IMR-90 (cell line): ENCODE measurements around the gene ZNF503. TPM values are rescaled to one million over a fixed set of nuclear protein-coding genes. Genes with fewer than 3 reads are reported as not detected.

Source experiments
- ATAC-seq: fragments of 200-7000 bp; cut with Tn5 transposase; 2 replicates; pipeline ENCODE4 v1.9.1; 2020; ENCODE audit warnings: low read depth, mild to moderate bottlenecking, moderate library complexity
- BruUV-seq: library from RNA; stranded (reverse); fragments of 400-500 nt; replicated peaks from 2 replicates; lab custom pipeline; 2021; lab: Mats Ljungman, UMichigan
- CTCF ChIA-PET: fragments of 300-600 bp; formaldehyde crosslinking; extraction: SDS; loops from one replicate; lab custom pipeline; 2021; ENCODE audit warnings: antibody characterized with exemption; lab: Yijun Ruan, JAX
- POLR2A ChIA-PET: fragments of 300-600 bp; sonication (Branson Sonifier 250); formaldehyde crosslinking; loops from one replicate; lab custom pipeline; 2022; ENCODE audit warnings: antibody characterized with exemption; ENCODE audit not compliant: unreplicated experiment; lab: Charles Lee
- DNase-seq: peaks from one replicate; pipeline ENCODE4 v3.0.0; 2013
- H2AFZ ChIP-seq: replicated peaks from 2 replicates; pipeline ENCODE3; 2013; ENCODE audit warnings: low read length, mild to moderate bottlenecking; ENCODE audit not compliant: poor library complexity
- H2AK5ac ChIP-seq: 2 replicates; pipeline ENCODE4 v1.6.1; 2013; ENCODE audit warnings: low read depth, low read length, inconsistent platforms
- H2AK9ac ChIP-seq: replicated peaks from 2 replicates; pipeline ENCODE3; 2013; ENCODE audit warnings: mild to moderate bottlenecking, low read depth, low read length, moderate library complexity; ENCODE audit not compliant: poor library complexity
- H2BK120ac ChIP-seq: 2 replicates; pipeline ENCODE4 v1.6.1; 2013; ENCODE audit warnings: low read depth, low read length, inconsistent platforms
- H2BK15ac ChIP-seq: 3 replicates; pipeline ENCODE4 v1.6.1; 2013; ENCODE audit warnings: low read depth, low read length, inconsistent platforms
- H2BK20ac ChIP-seq: 2 replicates; pipeline ENCODE4 v1.6.1; 2013; ENCODE audit warnings: low read depth, mild to moderate bottlenecking, inconsistent platforms, low read length, moderate library complexity
- H2BK5ac ChIP-seq: 2 replicates; pipeline ENCODE4 v1.6.1; 2013; ENCODE audit warnings: mild to moderate bottlenecking, low read depth, low read length, inconsistent platforms; ENCODE audit not compliant: poor library complexity, severe bottlenecking
- H3K14ac ChIP-seq: replicated peaks from 2 replicates; pipeline ENCODE4 v1.6.1; 2013; ENCODE audit warnings: low read depth, low read length, inconsistent platforms
- H3K18ac ChIP-seq: 2 replicates; pipeline ENCODE4 v1.6.1; 2013; ENCODE audit warnings: low read depth, low read length, control low read depth
- H3K23ac ChIP-seq: 2 replicates; pipeline ENCODE4 v1.6.1; 2013; ENCODE audit warnings: low read depth, low read length, inconsistent platforms
- H3K27ac ChIP-seq: 2 replicates; pipeline ENCODE4 v1.5.1; 2013; ENCODE audit warnings: mild to moderate bottlenecking, control low read depth, low read length; ENCODE audit not compliant: insufficient read depth
- H3K27me3 ChIP-seq: 2 replicates; pipeline ENCODE4 v1.6.1; 2013; ENCODE audit warnings: low read length; ENCODE audit not compliant: control insufficient read depth, insufficient read depth
- H3K36me3 ChIP-seq: 2 replicates; pipeline ENCODE4 v1.6.1; 2013; ENCODE audit warnings: low read length, mixed read lengths; ENCODE audit not compliant: control insufficient read depth, insufficient read depth
- H3K4ac ChIP-seq: 2 replicates; pipeline ENCODE4 v1.6.1; 2013; ENCODE audit warnings: low read depth, low read length, inconsistent platforms
- H3K4me1 ChIP-seq: 2 replicates; pipeline ENCODE4 v1.6.1; 2013; ENCODE audit warnings: low read length, mixed read lengths; ENCODE audit not compliant: control insufficient read depth, insufficient read depth
- H3K4me2 ChIP-seq: 2 replicates; pipeline ENCODE4 v1.6.1; 2013; ENCODE audit warnings: low read depth, mild to moderate bottlenecking, control low read depth, low read length, moderate library complexity
- H3K4me3 ChIP-seq: 2 replicates; pipeline ENCODE4 v1.5.1; 2013; ENCODE audit warnings: low read depth, mild to moderate bottlenecking, control low read depth, low read length, moderate library complexity; ENCODE audit not compliant: insufficient read depth
- H3K56ac ChIP-seq: 2 replicates; pipeline ENCODE4 v1.6.1; 2013; ENCODE audit warnings: low read length, inconsistent platforms; ENCODE audit not compliant: insufficient read depth; ENCODE audit errors: extremely low read depth
- H3K79me1 ChIP-seq, 2 experiments: 2 replicates each; pipeline ENCODE4 v1.6.1; 2013; ENCODE audit warnings: low read length in 2 of 2, inconsistent platforms in 1 of 2, low read depth in 1 of 2
- H3K9ac ChIP-seq: 2 replicates; pipeline ENCODE4 v1.6.1; 2013; ENCODE audit warnings: low read depth, low read length, control low read depth
- H3K9me1 ChIP-seq: 2 replicates; pipeline ENCODE4 v1.6.1; 2013; ENCODE audit warnings: low read length, inconsistent platforms; ENCODE audit not compliant: insufficient read depth
- H3K9me3 ChIP-seq: 2 replicates; pipeline ENCODE4 v1.6.1; 2013; ENCODE audit warnings: low read length; ENCODE audit not compliant: control insufficient read depth, insufficient read depth
- H4K20me1 ChIP-seq: 2 replicates; pipeline ENCODE4 v1.6.1; 2013; ENCODE audit warnings: low read length, inconsistent platforms; ENCODE audit not compliant: insufficient read depth
- H4K5ac ChIP-seq: 2 replicates; pipeline ENCODE4 v1.6.1; 2013; ENCODE audit warnings: mild to moderate bottlenecking, low read depth, low read length, control low read depth
- H4K8ac ChIP-seq, 2 experiments: 2 replicates each; pipeline ENCODE4 v1.6.1; 2013; ENCODE audit warnings: low read depth in 2 of 2, low read length in 2 of 2, control low read depth in 1 of 2, inconsistent platforms in 1 of 2
- H4K91ac ChIP-seq: 2 replicates; pipeline ENCODE4 v1.6.1; 2013; ENCODE audit warnings: low read depth, low read length, inconsistent platforms; ENCODE audit not compliant: insufficient read depth
- BHLHE40 ChIP-seq: fragments of 150-350 bp; IDR thresholded peaks from 2 replicates; pipeline ENCODE4 v1.6.1; 2016; ENCODE audit warnings: mild to moderate bottlenecking, low read depth, low read length
- CHD1 ChIP-seq: IDR thresholded peaks from 2 replicates; pipeline ENCODE4 v1.6.1; 2012; ENCODE audit warnings: low read depth, low read length, improper control_type of control experiment
- FOS ChIP-seq: fragments of 150-350 bp; IDR thresholded peaks from 2 replicates; pipeline ENCODE4 v1.6.1; 2016; ENCODE audit warnings: low read depth, low read length
- NFE2L2 ChIP-seq: fragments of 150-350 bp; IDR thresholded peaks from 2 replicates; pipeline ENCODE4 v1.6.1; 2016; ENCODE audit warnings: low read depth, mild to moderate bottlenecking, low read length
- RAD21 ChIP-seq: IDR thresholded peaks from 2 replicates; pipeline ENCODE4 v1.6.1; 2012; ENCODE audit warnings: low read length, improper control_type of control experiment
- RCOR1 ChIP-seq: IDR thresholded peaks from 2 replicates; pipeline ENCODE4 v1.6.1; 2012; ENCODE audit warnings: mild to moderate bottlenecking, low read length, improper control_type of control experiment; ENCODE audit not compliant: insufficient replicate concordance
- SMC3 ChIP-seq: fragments of 150-350 bp; IDR thresholded peaks from 2 replicates; pipeline ENCODE4 v1.6.1; 2016; ENCODE audit warnings: low read depth, mild to moderate bottlenecking, antibody characterized with exemption, low read length, moderate library complexity
- WGBS, 2 experiments: methylation state at CpG; one replicate each; pipeline versions ENCODE4 v1.1.5 to v1.1.7; 2013; ENCODE audit warnings: missing lambda C conversion rate in 2 of 2; ENCODE audit not compliant: insufficient read length in 1 of 2; ENCODE audit errors: extremely low coverage in 2 of 2; 5-methylcytosine and 5-hydroxymethylcytosine counted together
- dilution Hi-C: fragments of 300-500 bp; cut with HindIII; formaldehyde crosslinking; loops from one replicate; pipeline ENCODE4 v1.14.3; 2018; ENCODE audit warnings: low sequenced_read_pairs; ENCODE audit not compliant: unreplicated experiment
- in situ Hi-C: fragments of 300-500 bp; cut with MboI; formaldehyde crosslinking; loops from 3 replicates; pipeline ENCODE4 v1.14.3; 2019; ENCODE audit warnings: low sequenced_read_pairs, inconsistent platforms, mixed read lengths
- intact Hi-C: fragments of 100-400 bp; cut with micrococcal nuclease; formaldehyde crosslinking; loops from 2 replicates; pipeline ENCODE4 v1.10.0; 2022
- polyA plus RNA-seq, 3 experiments: library from polyadenylated mRNA; depleted of rRNA; stranded (reverse); fragments of >200 nt; gene quantifications; 2 replicates each; pipeline ENCODE4 v1.2.3, GENCODE V29; 2012; ENCODE audit warnings: low replicate concordance in 1 of 3
- total RNA-seq: library from RNA; depleted of rRNA; stranded (reverse); fragments of >200 nt; gene quantifications from 2 replicates; pipeline ENCODE4 v1.2.3, GENCODE V29; 2012
- TF ChIP-seq, protein P1 (sequence below): fragments of 150-350 bp; IDR thresholded peaks from 2 replicates; pipeline ENCODE4 v1.6.1; 2017; ENCODE audit warnings: mild to moderate bottlenecking, antibody characterized with exemption, low read length, low read depth
- TF ChIP-seq, protein P2 (sequence below): fragments of 150-350 bp; IDR thresholded peaks from 2 replicates; pipeline ENCODE4 v1.6.1; 2016; ENCODE audit warnings: low read depth, mild to moderate bottlenecking, low read length, moderate library complexity, borderline replicate concordance

The ZNF503 gene
- total and polyA plus RNA-seq, 2 of the 4 experiments (the other 2 are of a cell fraction): 0.36 to 5.8 TPM

DNA sequence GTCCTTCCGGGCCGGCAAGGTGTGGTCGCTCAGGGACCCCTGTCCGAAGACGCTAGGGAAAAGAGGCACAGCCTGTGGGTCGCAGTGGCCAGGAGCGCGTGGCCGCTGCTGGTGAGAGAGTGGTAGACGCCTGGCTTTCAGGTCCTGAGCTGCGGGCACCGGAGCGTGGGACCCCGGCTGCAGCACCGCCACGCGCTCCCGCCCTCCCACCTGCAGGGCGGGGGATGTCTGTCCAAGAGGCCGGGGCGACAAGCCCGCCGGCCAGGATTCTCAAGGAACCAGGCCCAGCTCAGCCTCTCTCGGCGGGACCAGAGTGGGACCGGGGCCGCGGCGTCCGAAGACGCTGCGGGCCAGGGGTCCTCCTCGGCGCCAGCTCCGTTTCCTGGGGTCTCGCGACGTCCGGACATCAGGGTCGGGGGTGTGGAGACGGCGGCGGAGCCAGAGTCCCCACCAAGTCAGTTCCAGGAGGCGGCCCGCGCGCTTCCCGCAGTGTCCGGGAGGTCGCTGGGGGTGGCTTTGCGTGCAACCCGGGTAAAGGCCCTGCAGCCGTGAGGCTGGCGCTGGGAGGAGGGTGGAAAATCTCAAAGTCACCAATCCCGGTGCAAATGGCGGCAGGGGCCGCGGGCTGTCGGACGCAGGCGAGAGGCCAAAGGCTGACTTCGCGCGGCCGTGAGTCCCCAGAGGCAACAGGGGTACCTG lies 5.5 kb downstream of the ZNF503 start:
- Histone ChIP-seq H2BK15ac (peak overlapping the region; percentile 96; the same call in 2 of the 3 replicates), H2BK120ac (peak overlapping the region; percentile 91), H4K8ac (peak overlapping the region; percentile 84 to 92), H3K9me1 (peaks cover 5% of the 10 kb centered on the region; the same call in 1 of the 2 replicates), H2AK9ac (peak overlapping the region; percentile 92), H3K56ac (peak overlapping the region; percentile 80), H4K5ac (peak overlapping the region; percentile 8), H3K27me3 (no peaks in the 10 kb centered on the region), H4K91ac (peak overlapping the region; percentile 93), H3K4ac (peak overlapping the region; percentile 95), H4K20me1 (peaks cover 16% of the 10 kb centered on the region; the same call in 1 of the 2 replicates), H3K9me3 (no peaks in the 10 kb centered on the region), H2BK20ac (peak overlapping the region; percentile 83), H3K23ac (peak overlapping the region; percentile 95), H3K36me3 (peaks cover 34% of the 10 kb centered on the region), H3K18ac (peak overlapping the region; percentile 83), H3K4me3 (peak overlapping the region; percentile 99), H2AFZ (peak overlapping the region; percentile 92), H3K4me1 (peaks cover 13% of the 10 kb centered on the region; the same call in 1 of the 2 replicates), H3K14ac (peak overlapping the region; percentile 94), H3K79me1 (peaks cover 3 to 21% of the 10 kb centered on the region in 2 experiments), H3K9ac (peak overlapping the region; percentile 91), H2AK5ac (peak overlapping the region; percentile 91), H3K27ac (peak overlapping the region; percentile 98), H2BK5ac (peak overlapping the region; percentile 83), H3K4me2 (peak overlapping the region; percentile 81)
- TF ChIP-seq CHD1 (no peak), NFE2L2 (no peak), RCOR1 (no peak), SMC3 (no peak), RAD21 (no peak), BHLHE40 (no peak), FOS (no peak)
- TF ChIP-seq, protein P1, sequence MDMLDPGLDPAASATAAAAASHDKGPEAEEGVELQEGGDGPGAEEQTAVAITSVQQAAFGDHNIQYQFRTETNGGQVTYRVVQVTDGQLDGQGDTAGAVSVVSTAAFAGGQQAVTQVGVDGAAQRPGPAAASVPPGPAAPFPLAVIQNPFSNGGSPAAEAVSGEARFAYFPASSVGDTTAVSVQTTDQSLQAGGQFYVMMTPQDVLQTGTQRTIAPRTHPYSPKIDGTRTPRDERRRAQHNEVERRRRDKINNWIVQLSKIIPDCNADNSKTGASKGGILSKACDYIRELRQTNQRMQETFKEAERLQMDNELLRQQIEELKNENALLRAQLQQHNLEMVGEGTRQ: no peak
- TF ChIP-seq, protein P2, sequence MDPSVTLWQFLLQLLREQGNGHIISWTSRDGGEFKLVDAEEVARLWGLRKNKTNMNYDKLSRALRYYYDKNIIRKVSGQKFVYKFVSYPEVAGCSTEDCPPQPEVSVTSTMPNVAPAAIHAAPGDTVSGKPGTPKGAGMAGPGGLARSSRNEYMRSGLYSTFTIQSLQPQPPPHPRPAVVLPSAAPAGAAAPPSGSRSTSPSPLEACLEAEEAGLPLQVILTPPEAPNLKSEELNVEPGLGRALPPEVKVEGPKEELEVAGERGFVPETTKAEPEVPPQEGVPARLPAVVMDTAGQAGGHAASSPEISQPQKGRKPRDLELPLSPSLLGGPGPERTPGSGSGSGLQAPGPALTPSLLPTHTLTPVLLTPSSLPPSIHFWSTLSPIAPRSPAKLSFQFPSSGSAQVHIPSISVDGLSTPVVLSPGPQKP: no peak
- ATAC-seq (peak; percentile 5), DNase-seq (no peak)
- in situ Hi-C loops (loop anchor here (5.0 to 10.0 kb wide), 2 partner anchors 101 to 1716 kb away; no protein-coding TSS in a partner anchor), intact Hi-C loops (loop anchor here (1.0 to 5.0 kb wide), 3 partner anchors 101 to 284 kb away; partner anchors contain the start of gene SAMD8), dilution Hi-C loops (no loop called here)
- CTCF ChIA-PET: interaction anchor here (0.6 to 1.5 kb wide), 8 partner anchors 9 to 1932 kb away, joined by 3 to 7 read pairs (median 4); no protein-coding TSS in a partner anchor
- WGBS, 2 experiments: 6% methylated on average over 26 of the region's 65 CpGs; no CpG with 5 or more reads in 1 of the 2 experiments
- POLR2A ChIA-PET: no interaction called here
- BruUV-seq: no TSS peak
